Nephron (organoid): ENCODE results near the gene DUSP22.

ENCODE experiments used
- H3K27ac Mint-ChIP-seq, 3 experiments: 2 replicates each; pipeline ENCODE4 v1.8.0; 2020; ENCODE audit warnings: mixed read lengths in 3 of 3, mild to moderate bottlenecking in 2 of 3, moderate library complexity in 1 of 3
- H3K27me3 Mint-ChIP-seq: 2 replicates; pipeline ENCODE4 v1.8.0; 2021; ENCODE audit warnings: low read depth, mild to moderate bottlenecking, moderate library complexity, mixed read lengths
- H3K36me3 Mint-ChIP-seq: 2 replicates; pipeline ENCODE4 v1.8.0; 2020; ENCODE audit warnings: low read depth, mixed read lengths
- H3K4me1 Mint-ChIP-seq: 2 replicates; pipeline ENCODE4 v1.8.0; 2020; ENCODE audit warnings: mixed read lengths
- H3K4me3 Mint-ChIP-seq, 3 experiments: 2 replicates each; pipeline ENCODE4 v1.8.0; 2020; ENCODE audit warnings: mild to moderate bottlenecking in 3 of 3, mixed read lengths in 3 of 3, moderate library complexity in 2 of 3
- H3K9me3 Mint-ChIP-seq: 2 replicates; pipeline ENCODE4 v1.8.0; 2020; ENCODE audit warnings: mixed read lengths
- CTCF ChIP-seq, 3 experiments: fragments of 200-600 bp; sonication (generic); IDR thresholded peaks; one replicate each; pipeline ENCODE4 v1.5.0; 2021; ENCODE audit warnings: antibody characterized with exemption in 3 of 3; ENCODE audit not compliant: unreplicated experiment in 3 of 3

DUSP22 gene

DNA sequence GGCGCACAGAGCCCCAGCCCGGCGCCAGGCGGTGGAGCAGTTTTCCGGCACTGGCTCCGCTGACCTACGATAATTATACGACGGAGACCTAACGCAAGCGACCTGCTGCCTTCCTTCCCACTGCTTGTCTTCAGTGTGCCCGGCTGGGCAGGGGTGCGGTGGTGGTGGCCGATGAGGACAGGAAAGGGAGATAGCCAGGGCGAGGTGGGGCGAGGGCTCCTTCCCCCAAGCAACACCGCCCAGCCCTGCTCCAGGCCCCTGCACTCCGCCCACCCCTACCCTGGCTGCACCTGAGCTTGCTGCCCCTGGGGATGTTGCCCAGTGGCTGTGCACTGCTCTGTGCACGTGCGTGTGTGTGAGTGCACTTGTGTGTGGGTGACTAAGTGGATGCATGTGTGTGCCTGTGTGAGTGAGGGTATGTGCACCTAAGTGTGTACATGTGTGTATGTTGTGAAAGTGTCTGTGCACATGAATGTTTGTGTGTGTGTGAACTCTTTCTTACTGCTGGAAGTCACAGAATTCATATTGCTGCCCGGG lies 56.6 kb downstream of the DUSP22 start:
- no peaks in the 10 kb centered on the region for H3K27me3 Mint-ChIP-seq
- TF ChIP-seq CTCF (IDR thresholded peaks at IDR 0.05; ENCODE audit: unreplicated experiment in 3 of 3): no peak
- peaks cover 8% of the 10 kb centered on the region for H3K4me1 Mint-ChIP-seq
- H3K27ac Mint-ChIP-seq: no peak overlapping the region
- no peak overlapping the region for H3K4me3 Mint-ChIP-seq
- peaks cover 40% of the 10 kb centered on the region for H3K9me3 Mint-ChIP-seq
- peaks cover 22% of the 10 kb centered on the region for H3K36me3 Mint-ChIP-seq

- Mint-ChIP-seq H3K4me3 (no peak overlapping the region), H3K9me3 (peaks cover 39% of the 10 kb centered on the region), H3K36me3 (peaks cover 21% of the 10 kb centered on the region), H3K27me3 (no peaks in the 10 kb centered on the region), H3K27ac (no peak overlapping the region), H3K4me1 (peaks cover 12% of the 10 kb centered on the region)
- TF ChIP-seq CTCF (IDR thresholded peaks at IDR 0.05; ENCODE audit: unreplicated experiment in 3 of 3): no peak
Measured at GRCh38 chr6:349491-349921, 57.2 kb downstream of the DUSP22 start.

- Mint-ChIP-seq H3K4me3 (no peak overlapping the region), H3K36me3 (peaks cover 20% of the 10 kb centered on the region), H3K27ac (no peak overlapping the region), H3K4me1 (peaks cover 20% of the 10 kb centered on the region), H3K9me3 (peaks cover 42% of the 10 kb centered on the region), H3K27me3 (no peaks in the 10 kb centered on the region)
- no peak for TF ChIP-seq CTCF (IDR thresholded peaks at IDR 0.05; ENCODE audit: unreplicated experiment in 3 of 3)
Measured at GRCh38 chr6:350371-350770, 58.1 kb downstream of the DUSP22 start.

DNA sequence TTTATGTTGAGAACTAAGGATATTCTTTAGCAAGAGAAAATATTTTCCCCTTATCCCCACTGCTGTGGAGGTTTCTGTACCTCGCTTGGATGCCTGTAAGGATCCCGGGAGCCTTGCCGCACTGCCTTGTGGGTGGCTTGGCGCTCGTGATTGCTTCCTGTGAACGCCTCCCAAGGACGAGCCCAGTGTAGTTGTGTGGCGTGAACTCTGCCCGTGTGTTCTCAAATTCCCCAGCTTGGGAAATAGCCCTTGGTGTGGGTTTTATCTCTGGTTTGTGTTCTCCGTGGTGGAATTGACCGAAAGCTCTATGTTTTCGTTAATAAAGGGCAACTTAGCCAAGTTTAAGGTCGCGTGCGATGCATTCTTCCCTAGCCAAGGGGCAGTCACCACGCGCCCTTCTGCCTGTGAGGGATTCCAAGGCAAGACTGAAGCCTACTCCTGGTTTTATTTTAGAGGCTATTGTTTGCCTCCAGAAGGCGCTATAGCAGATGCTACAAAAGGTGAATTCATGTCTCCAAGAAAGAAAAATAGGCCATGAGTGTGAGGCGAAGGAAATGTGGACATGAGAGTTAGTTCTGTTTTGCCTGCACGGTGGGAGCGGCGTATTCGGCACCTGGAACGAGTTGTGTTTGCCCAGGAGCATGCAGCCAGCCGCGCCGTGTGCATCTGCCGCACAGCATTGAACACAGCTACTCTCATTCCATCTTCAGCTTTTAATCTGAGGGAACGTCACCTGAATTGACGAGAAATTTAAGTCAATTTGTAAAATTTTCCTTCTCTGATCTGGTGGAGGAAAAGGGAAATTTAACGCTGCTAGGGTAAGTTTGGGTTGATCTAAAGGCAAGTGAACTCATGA lies 59.0 kb downstream of the DUSP22 start:
- H3K36me3 Mint-ChIP-seq: peaks cover 20% of the 10 kb centered on the region
- no peak for TF ChIP-seq CTCF (IDR thresholded peaks at IDR 0.05; ENCODE audit: unreplicated experiment in 3 of 3)
- H3K4me3 Mint-ChIP-seq: no peak overlapping the region
- peaks cover 29% of the 10 kb centered on the region for H3K4me1 Mint-ChIP-seq
- H3K9me3 Mint-ChIP-seq: peaks cover 39% of the 10 kb centered on the region
- H3K27ac Mint-ChIP-seq: no peak overlapping the region
- H3K27me3 Mint-ChIP-seq: no peaks in the 10 kb centered on the region

DNA sequence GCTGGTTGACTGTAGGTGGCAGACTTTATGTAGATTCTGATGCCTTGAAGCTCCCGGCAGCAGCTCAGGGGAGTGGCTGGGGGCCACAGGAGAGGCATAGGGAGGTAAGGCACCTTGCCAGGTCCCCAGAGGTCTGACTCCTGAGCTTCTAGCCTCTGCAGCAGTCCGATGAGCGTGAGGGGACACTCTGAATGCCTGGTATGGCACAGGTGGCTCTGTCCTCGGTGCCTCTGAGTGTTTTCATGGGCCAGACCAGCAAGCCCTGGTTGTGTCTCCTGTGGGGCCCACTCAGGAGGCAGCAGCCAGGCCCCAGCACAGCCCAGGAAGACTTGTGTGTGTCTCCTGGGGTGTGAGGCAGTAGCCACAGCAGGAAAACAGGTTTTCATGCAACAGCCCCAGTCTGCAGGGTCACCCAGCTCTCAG lies 59.6 kb downstream of the DUSP22 start:
- H3K4me3 Mint-ChIP-seq: no peak overlapping the region
- no peak for TF ChIP-seq CTCF (IDR thresholded peaks at IDR 0.05; ENCODE audit: unreplicated experiment in 3 of 3)
- no peak overlapping the region for H3K27ac Mint-ChIP-seq
- H3K4me1 Mint-ChIP-seq: peaks cover 29% of the 10 kb centered on the region
- peaks cover 38% of the 10 kb centered on the region for H3K9me3 Mint-ChIP-seq
- H3K36me3 Mint-ChIP-seq: peaks cover 16% of the 10 kb centered on the region
- H3K27me3 Mint-ChIP-seq: no peaks in the 10 kb centered on the region
